ENCODE measurements around the gene IL3RA.

DNA sequence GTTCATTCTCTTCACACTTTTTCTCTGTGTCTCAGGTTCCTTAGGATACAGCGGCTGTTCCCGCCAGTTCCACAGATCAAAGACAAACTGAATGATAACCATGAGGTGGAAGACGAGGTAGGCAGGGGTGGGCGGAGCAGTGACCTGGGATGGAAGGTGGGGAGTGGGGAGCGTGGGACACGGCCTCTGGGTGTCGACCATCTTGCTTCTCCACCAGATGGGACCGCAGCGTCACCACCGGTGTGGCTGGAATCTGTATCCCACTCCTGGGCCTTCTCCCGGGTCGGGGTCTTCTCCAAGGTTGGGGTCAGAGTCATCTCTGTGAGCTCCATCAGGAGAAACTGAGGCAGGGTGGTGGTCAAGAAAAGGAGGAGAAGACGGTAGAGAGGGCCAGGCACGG, 31.2 kb upstream of the IL3RA start:
- TF ChIP-seq, protein P1, sequence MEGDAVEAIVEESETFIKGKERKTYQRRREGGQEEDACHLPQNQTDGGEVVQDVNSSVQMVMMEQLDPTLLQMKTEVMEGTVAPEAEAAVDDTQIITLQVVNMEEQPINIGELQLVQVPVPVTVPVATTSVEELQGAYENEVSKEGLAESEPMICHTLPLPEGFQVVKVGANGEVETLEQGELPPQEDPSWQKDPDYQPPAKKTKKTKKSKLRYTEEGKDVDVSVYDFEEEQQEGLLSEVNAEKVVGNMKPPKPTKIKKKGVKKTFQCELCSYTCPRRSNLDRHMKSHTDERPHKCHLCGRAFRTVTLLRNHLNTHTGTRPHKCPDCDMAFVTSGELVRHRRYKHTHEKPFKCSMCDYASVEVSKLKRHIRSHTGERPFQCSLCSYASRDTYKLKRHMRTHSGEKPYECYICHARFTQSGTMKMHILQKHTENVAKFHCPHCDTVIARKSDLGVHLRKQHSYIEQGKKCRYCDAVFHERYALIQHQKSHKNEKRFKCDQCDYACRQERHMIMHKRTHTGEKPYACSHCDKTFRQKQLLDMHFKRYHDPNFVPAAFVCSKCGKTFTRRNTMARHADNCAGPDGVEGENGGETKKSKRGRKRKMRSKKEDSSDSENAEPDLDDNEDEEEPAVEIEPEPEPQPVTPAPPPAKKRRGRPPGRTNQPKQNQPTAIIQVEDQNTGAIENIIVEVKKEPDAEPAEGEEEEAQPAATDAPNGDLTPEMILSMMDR (IDR thresholded peaks at IDR 0.05; ENCODE audit: low read length) = no peak
- TF ChIP-seq EZH2 (optimal IDR thresholded peaks at IDR 0.05; ENCODE audit: low read depth, low read length) (no peak), EZH2phosphoT487 (IDR thresholded peaks at IDR 0.05; ENCODE audit: low read length) (no peak)

Measured in MM.1S (cell line).